Measurements from ENCODE around the gene KIAA0513. TPM values are rescaled to one million over a fixed set of nuclear protein-coding genes. Genes with fewer than 3 reads are reported as not detected.

KIAA0513 gene
- total RNA-seq, 2 donors from 2014 or later: 23.1 to 71.9 TPM

- Histone ChIP-seq H3K36me3 (replicated peaks in 1 of 2; ENCODE audit: insufficient read depth in 1 of 2, low read depth in 2 of 2) (peaks cover 0 to 5% of the 10 kb centered on the region in 2 donors), H3K27me3 (no peaks in the 10 kb centered on the region), H3K4me1 (peaks cover 23% of the 10 kb centered on the region), H3K4me3 (no peak overlapping the region), H3K9me3 (no peaks in the 10 kb centered on the region), H3K27ac (peak overlapping the region; percentile 28 to 64 (median 52))
- no peak for ATAC-seq
- no peak for TF ChIP-seq CTCF (IDR thresholded peaks at IDR 0.05)
- TF ChIP-seq POLR2A (IDR thresholded peaks at IDR 0.05): no peak
- 84 to 93% methylated on average over 7 of the region's 7 CpGs for WGBS, 2 donors
- no peak for DNase-seq
- intact Hi-C loops (cut with DNase I): no loop called here
Observed at GRCh38 chr16:85091522-85091910, 63.9 kb downstream of the KIAA0513 start.

- Histone ChIP-seq H3K9me3 (no peaks in the 10 kb centered on the region), H3K36me3 (replicated peaks in 1 of 2; ENCODE audit: insufficient read depth in 1 of 2, low read depth in 2 of 2) (peaks cover 0 to 5% of the 10 kb centered on the region in 2 donors), H3K27me3 (no peaks in the 10 kb centered on the region), H3K27ac (no peak overlapping the region), H3K4me3 (no peak overlapping the region), H3K4me1 (peaks cover 23% of the 10 kb centered on the region)
- 33 to 68% methylated on average over 9 of the region's 9 CpGs for WGBS, 2 donors
- intact Hi-C loops (cut with DNase I): no loop called here
- TF ChIP-seq CTCF (IDR thresholded peaks at IDR 0.05) (no peak), POLR2A (IDR thresholded peaks at IDR 0.05) (no peak)
- ATAC-seq: no peak
- DNase-seq: peak in 1 of 4 donors; percentile 30
Observed at GRCh38 chr16:85092309-85092708, 64.7 kb downstream of the KIAA0513 start.

DNA sequence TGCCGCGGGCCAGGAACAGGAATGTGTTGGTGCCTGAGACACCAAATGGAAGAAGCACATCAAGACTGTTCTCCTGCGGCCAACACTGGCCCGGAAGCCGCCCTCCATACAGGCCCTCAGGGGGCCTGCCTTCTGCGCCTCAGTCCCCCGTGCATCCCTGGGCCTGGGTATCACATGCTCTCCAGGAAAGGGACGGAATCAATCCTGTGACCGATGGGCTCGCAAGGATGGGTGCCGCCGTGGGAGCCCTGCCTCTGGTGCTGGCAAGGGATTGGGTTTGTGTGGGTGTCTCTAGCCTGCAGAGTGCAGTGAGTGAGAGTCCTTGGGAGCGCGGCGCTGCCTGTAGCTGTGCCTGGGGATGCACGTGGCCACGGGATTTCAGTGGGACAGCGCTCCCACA is 65.3 kb downstream of the KIAA0513 start:
- H3K27ac ChIP-seq: no peak overlapping the region
- no peak for ATAC-seq
- H3K4me1 ChIP-seq: peaks cover 23% of the 10 kb centered on the region
- 25 to 60% methylated on average over 2 to 10 of the region's 18 CpGs for WGBS, 2 donors
- no peak for DNase-seq
- peaks cover 0 to 5% of the 10 kb centered on the region in 2 donors for H3K36me3 ChIP-seq (replicated peaks in 1 of 2; ENCODE audit: insufficient read depth in 1 of 2, low read depth in 2 of 2)
- H3K4me3 ChIP-seq: no peak overlapping the region
- intact Hi-C loops (cut with DNase I): no loop called here
- H3K9me3 ChIP-seq: no peaks in the 10 kb centered on the region
- H3K27me3 ChIP-seq: no peaks in the 10 kb centered on the region
- TF ChIP-seq POLR2A (IDR thresholded peaks at IDR 0.05) (no peak), CTCF (IDR thresholded peaks at IDR 0.05) (no peak)

- H3K4me3 ChIP-seq: no peak overlapping the region
- no peak for DNase-seq
- WGBS, 2 donors: 67 to 68% methylated on average over 13 of the region's 13 CpGs
- H3K9me3 ChIP-seq: no peaks in the 10 kb centered on the region
- no peak for ATAC-seq
- TF ChIP-seq CTCF (IDR thresholded peaks at IDR 0.05) (no peak), POLR2A (IDR thresholded peaks at IDR 0.05) (no peak)
- H3K4me1 ChIP-seq: peaks cover 23% of the 10 kb centered on the region
- no peaks in the 10 kb centered on the region for H3K36me3 ChIP-seq (replicated peaks in 1 of 2; ENCODE audit: insufficient read depth in 1 of 2, low read depth in 2 of 2)
- intact Hi-C loops (cut with DNase I): no loop called here
- no peaks in the 10 kb centered on the region for H3K27me3 ChIP-seq
- no peak overlapping the region for H3K27ac ChIP-seq
Observed at GRCh38 chr16:85093705-85094104, 66.1 kb downstream of the KIAA0513 start.

- 64 to 70% methylated on average over 12 of the region's 12 CpGs for WGBS, 2 donors
- H3K9me3 ChIP-seq: no peaks in the 10 kb centered on the region
- H3K27me3 ChIP-seq: no peaks in the 10 kb centered on the region
- DNase-seq (no peak), ATAC-seq (no peak)
- peaks cover 23% of the 10 kb centered on the region for H3K4me1 ChIP-seq
- H3K4me3 ChIP-seq: no peak overlapping the region
- intact Hi-C loops (cut with DNase I): no loop called here
- no peak overlapping the region for H3K27ac ChIP-seq
- TF ChIP-seq POLR2A (IDR thresholded peaks at IDR 0.05) (no peak), CTCF (IDR thresholded peaks at IDR 0.05) (no peak)
- H3K36me3 ChIP-seq (replicated peaks in 1 of 2; ENCODE audit: insufficient read depth in 1 of 2, low read depth in 2 of 2): no peaks in the 10 kb centered on the region
Observed at GRCh38 chr16:85094176-85094805, 66.7 kb downstream of the KIAA0513 start.

Measured in body of pancreas (tissue), 4 donors.